Lower leg skin (tissue), 3 donors: ENCODE data around the gene AKIRIN2.

Experiments used
- CTCF ChIP-seq, 3 donors: fragments of 450-650 bp; IDR thresholded peaks; one replicate each; pipeline ENCODE4 v1.5.1; 2016; ENCODE audit warnings: antibody characterized with exemption in 3 of 3, mild to moderate bottlenecking in 3 of 3, moderate library complexity in 2 of 3
- POLR2A ChIP-seq, 2 donors: fragments of 450-650 bp; IDR thresholded peaks; one replicate each; pipeline ENCODE4 v1.6.1; 2016 to 2017; ENCODE audit warnings: antibody characterized with exemption in 2 of 2, mild to moderate bottlenecking in 1 of 2, moderate library complexity in 1 of 2

GRCh38 chr6:87628881-87629280, 73.2 kb downstream of the AKIRIN2 start:
- TF ChIP-seq CTCF (IDR thresholded peaks at IDR 0.05): no peak
- no peak for TF ChIP-seq POLR2A (IDR thresholded peaks at IDR 0.05)
